ENCODE measurements around the gene ATRX.

ATRX gene

GRCh38 chrX:77493677-77494553, 292.1 kb downstream of the ATRX start:
- DNase-seq = peak in 1 of 51 donors; percentile 0

- no peak for DNase-seq
These were observed 302.0 kb downstream of the ATRX start for GRCh38 chrX:77484045-77484444.

GRCh38 chrX:77455437-77455836, 330.6 kb downstream of the ATRX start:
- no peak for DNase-seq
